Tibial nerve (tissue), 4 donors: ENCODE measurements around the gene NCAPD3.

Source experiments
- CTCF ChIP-seq, 5 experiments: fragments of 200-600 bp in 3 of 5; fragments of 450-650 bp in 2 of 5; sonication (generic) in 3 of 5; IDR thresholded peaks; one replicate each; pipeline ENCODE4 v1.5.1; 2016 to 2019; ENCODE audit warnings: antibody characterized with exemption in 5 of 5, mild to moderate bottlenecking in 3 of 5, moderate library complexity in 2 of 5
- EP300 ChIP-seq, 2 donors: sonication (generic); formaldehyde crosslinking; IDR thresholded peaks; one replicate each; pipeline ENCODE4 v1.6.1; 2017; ENCODE audit warnings: antibody characterized with exemption in 2 of 2, mild to moderate bottlenecking in 1 of 2
- POLR2A ChIP-seq, 2 donors: fragments of 450-650 bp; IDR thresholded peaks; one replicate each; pipeline ENCODE4 v1.6.1; 2017; ENCODE audit warnings: antibody characterized with exemption in 2 of 2, mild to moderate bottlenecking in 2 of 2, moderate library complexity in 2 of 2

GRCh38 chr11:134266841-134267251, 43.1 kb upstream of the NCAPD3 start:
- no peak for TF ChIP-seq POLR2A (IDR thresholded peaks at IDR 0.05)
- TF ChIP-seq CTCF (IDR thresholded peaks at IDR 0.05), result no peak
- peak in 1 of 2 donors; percentile 65 for TF ChIP-seq EP300 (IDR thresholded peaks at IDR 0.05)
